ENCODE data around the gene ENOX1. TPM values are rescaled to one million over a fixed set of nuclear protein-coding genes. Genes with fewer than 3 reads are reported as not detected.
A peak's percentile ranks its signal among the peaks of the same experiment; 100 is the strongest.

Gene ENOX1
- total RNA-seq, 1 donor = 7.4 TPM

GRCh38 chr13:43776501-43777079, 10.2 kb downstream of the ENOX1 start:
- no peak for DNase-seq (ENCODE audit: low read depth)
- no peak overlapping the region for H3K4me3 ChIP-seq (ENCODE audit: low read depth, low read length)
- TF ChIP-seq, protein P1, sequence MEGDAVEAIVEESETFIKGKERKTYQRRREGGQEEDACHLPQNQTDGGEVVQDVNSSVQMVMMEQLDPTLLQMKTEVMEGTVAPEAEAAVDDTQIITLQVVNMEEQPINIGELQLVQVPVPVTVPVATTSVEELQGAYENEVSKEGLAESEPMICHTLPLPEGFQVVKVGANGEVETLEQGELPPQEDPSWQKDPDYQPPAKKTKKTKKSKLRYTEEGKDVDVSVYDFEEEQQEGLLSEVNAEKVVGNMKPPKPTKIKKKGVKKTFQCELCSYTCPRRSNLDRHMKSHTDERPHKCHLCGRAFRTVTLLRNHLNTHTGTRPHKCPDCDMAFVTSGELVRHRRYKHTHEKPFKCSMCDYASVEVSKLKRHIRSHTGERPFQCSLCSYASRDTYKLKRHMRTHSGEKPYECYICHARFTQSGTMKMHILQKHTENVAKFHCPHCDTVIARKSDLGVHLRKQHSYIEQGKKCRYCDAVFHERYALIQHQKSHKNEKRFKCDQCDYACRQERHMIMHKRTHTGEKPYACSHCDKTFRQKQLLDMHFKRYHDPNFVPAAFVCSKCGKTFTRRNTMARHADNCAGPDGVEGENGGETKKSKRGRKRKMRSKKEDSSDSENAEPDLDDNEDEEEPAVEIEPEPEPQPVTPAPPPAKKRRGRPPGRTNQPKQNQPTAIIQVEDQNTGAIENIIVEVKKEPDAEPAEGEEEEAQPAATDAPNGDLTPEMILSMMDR (IDR thresholded peaks at IDR 0.05; ENCODE audit: insufficient read depth, low read length) = no peak

- DNase-seq (ENCODE audit: low read depth) = no peak
- TF ChIP-seq, protein P1 (IDR thresholded peaks at IDR 0.05; ENCODE audit: insufficient read depth, low read length) = no peak
- H3K4me3 ChIP-seq (ENCODE audit: low read depth, low read length) = no peak overlapping the region
Measured at GRCh38 chr13:43776006-43776405, 10.8 kb downstream of the ENOX1 start.

DNA sequence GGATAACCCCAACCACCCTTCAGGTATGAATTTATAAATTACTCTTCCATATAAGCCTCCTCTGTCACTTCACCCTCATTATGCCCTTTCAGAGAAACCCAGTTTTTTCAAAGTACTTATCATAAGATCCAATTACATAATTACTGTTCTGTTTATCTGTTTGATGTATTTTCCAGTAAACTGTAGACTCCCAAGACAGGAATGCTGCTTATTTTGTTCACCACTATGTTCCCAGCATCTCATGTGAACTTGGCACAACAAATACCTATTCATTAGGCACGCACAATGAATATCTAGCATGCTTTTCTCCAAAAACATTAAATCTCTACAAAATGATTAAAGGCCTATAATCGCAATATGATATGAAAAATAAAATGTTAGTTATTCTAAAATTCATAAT, 13.2 kb downstream of the ENOX1 start:
- no peak for DNase-seq (ENCODE audit: low read depth)
- TF ChIP-seq, protein P1 (IDR thresholded peaks at IDR 0.05; ENCODE audit: insufficient read depth, low read length) = no peak
- no peak overlapping the region for H3K4me3 ChIP-seq (ENCODE audit: low read depth, low read length)

DNA sequence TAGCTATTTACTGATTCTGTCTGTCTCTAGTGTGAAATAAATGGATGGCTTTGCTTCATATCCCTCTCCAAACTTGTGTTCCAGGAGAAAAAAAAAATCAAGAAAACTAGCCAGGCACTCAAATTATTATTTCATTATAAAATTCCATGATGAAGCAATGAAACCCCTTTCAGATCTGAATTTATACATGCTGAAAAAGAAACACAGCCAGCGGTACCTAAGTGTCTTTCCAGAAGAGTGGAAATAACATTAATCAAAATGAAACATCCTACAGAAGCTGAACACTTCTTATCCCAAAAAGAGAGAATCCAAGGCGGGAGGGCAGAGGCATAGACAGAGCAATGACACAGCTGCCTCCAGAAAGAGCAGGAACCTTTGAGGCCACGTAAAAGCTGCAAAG, 15.9 kb downstream of the ENOX1 start:
- TF ChIP-seq, protein P1 (IDR thresholded peaks at IDR 0.05; ENCODE audit: insufficient read depth, low read length) = no peak
- no peak for DNase-seq (ENCODE audit: low read depth)
- no peak overlapping the region for H3K4me3 ChIP-seq (ENCODE audit: low read depth, low read length)

DNA sequence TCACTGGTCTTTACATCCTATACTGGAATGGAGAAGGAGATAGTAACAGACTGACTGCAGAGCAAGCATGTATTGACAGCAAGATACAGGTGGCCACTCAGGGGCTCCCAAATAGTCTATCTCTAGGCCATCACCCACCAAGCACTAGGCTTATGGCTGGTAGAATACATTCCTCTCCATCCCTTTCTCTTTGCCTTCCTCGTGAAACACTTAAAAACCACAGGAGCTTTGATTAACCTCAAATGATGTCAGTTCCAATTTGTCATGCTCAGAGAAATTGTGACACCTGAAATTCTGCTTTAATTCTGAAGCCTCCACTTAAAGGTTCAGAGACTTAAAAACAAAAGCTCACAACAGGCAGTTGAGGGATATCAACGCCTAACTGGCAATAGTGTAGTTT, 17.2 kb downstream of the ENOX1 start:
- TF ChIP-seq, protein P1 (IDR thresholded peaks at IDR 0.05; ENCODE audit: insufficient read depth, low read length) = no peak
- no peak for DNase-seq (ENCODE audit: low read depth)
- H3K4me3 ChIP-seq (ENCODE audit: low read depth, low read length) = no peak overlapping the region

- no peak overlapping the region for H3K4me3 ChIP-seq (ENCODE audit: low read depth, low read length)
- TF ChIP-seq, protein P1 (IDR thresholded peaks at IDR 0.05; ENCODE audit: insufficient read depth, low read length) = no peak
- DNase-seq (ENCODE audit: low read depth) = peak; percentile 45
Measured at GRCh38 chr13:43767341-43767931, 19.3 kb downstream of the ENOX1 start.

DNA sequence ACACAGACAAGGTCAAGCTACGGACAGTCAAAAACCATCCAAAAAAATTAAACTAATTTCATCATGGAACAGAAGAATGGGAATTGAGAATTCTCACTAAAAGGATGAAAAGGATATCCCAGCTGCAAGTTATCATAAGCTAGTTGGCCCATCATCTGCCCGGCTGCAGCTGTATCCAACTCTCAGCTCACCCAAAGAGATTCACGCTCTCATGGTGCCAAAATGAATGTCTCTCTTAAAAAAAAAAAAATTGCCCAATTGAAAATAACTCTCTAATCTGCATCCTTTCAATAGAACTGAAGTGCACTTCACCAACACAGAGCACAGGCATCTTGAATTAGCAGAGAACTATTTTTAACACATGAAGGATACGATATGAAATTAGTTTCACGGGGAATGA, 20.0 kb downstream of the ENOX1 start:
- peak; percentile 48 for DNase-seq (ENCODE audit: low read depth)
- TF ChIP-seq, protein P1 (IDR thresholded peaks at IDR 0.05; ENCODE audit: insufficient read depth, low read length) = no peak
- no peak overlapping the region for H3K4me3 ChIP-seq (ENCODE audit: low read depth, low read length)
